Thyroid gland (tissue), 4 donors: ENCODE data around the gene GTF3C4.

Source experiments
- CTCF ChIP-seq, 6 experiments: fragments of 200-600 bp in 3 of 6; fragments of 450-650 bp in 3 of 6; sonication (generic) in 3 of 6; IDR thresholded peaks; one replicate each; pipeline ENCODE4 v1.5.1; 2016 to 2019; ENCODE audit warnings: antibody characterized with exemption in 6 of 6, mild to moderate bottlenecking in 2 of 6, inconsistent platforms in 1 of 6, moderate library complexity in 1 of 6
- POLR2A ChIP-seq, 2 donors: fragments of 450-650 bp; IDR thresholded peaks; one replicate each; pipeline ENCODE4 v1.6.1; 2017; ENCODE audit warnings: antibody characterized with exemption in 2 of 2, mild to moderate bottlenecking in 2 of 2, moderate library complexity in 1 of 2

DNA sequence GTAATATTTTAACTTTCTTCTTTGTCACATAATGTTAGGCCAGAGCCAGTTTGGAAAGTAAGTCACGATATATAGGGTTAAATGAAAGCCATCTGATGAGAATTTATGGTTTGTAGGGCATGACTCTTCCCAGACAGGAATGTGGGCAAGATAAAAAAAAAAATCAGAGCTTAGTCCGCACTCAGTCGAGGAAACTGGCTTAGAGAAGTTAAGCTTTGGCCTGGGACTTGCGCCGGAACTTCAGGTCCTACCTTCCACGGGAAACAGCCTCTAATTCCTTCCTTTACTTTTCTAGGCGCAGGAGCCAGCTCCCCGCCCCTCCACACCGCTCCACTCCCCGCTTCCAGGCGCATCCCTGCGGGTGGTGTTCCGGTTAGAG lies 956 bp upstream of the GTF3C4 start:
- TF ChIP-seq CTCF (IDR thresholded peaks at IDR 0.05) (no peak), POLR2A (IDR thresholded peaks at IDR 0.05) (no peak)
